Activated CD8-positive, alpha-beta memory T cell treated with anti-CD3 and anti-CD28 coated beads, Interleukin-2, amount 10 ng/mL, durations not matched to agents 7 days and 5 days (primary cell): ENCODE results near the gene HDGFL2. TPM values are rescaled to one million over a fixed set of nuclear protein-coding genes. Genes with fewer than 3 reads are reported as not detected.
A peak's percentile ranks its signal among the peaks of the same experiment; 100 is the strongest.
"Not testable (repeated sequence)": the region's sequence is repeated elsewhere in the genome, so short reads cannot be mapped to it uniquely, and the experiment has no call there.

ENCODE experiments used
- ATAC-seq: fragments of 150-1000 bp; cut with Tn5 transposase; one replicate; pipeline ENCODE4 v1.10.0; 2021; ENCODE audit warnings: moderate library complexity
- CTCF ChIA-PET: fragments of 350-600 bp; sonication (Branson Sonifier 250); formaldehyde crosslinking; loops from one replicate; lab custom pipeline; 2021; ENCODE audit warnings: antibody characterized with exemption; lab: Charles Lee
- DNase-seq: peaks from one replicate; pipeline ENCODE4 v3.0.0-alpha.2; 2020
- H3K27ac Mint-ChIP-seq: one replicate; pipeline ENCODE4 v1.8.0; 2021; ENCODE audit warnings: mild to moderate bottlenecking, mixed read lengths
- H3K27me3 Mint-ChIP-seq: one replicate; pipeline ENCODE4 v1.8.0; 2021; ENCODE audit warnings: mixed read lengths
- H3K36me3 Mint-ChIP-seq: one replicate; pipeline ENCODE4 v1.8.0; 2021; ENCODE audit warnings: mild to moderate bottlenecking, mixed read lengths
- H3K4me1 Mint-ChIP-seq: one replicate; pipeline ENCODE4 v1.8.0; 2021; ENCODE audit warnings: mixed read lengths
- H3K4me3 Mint-ChIP-seq: one replicate; pipeline ENCODE4 v1.8.0; 2021; ENCODE audit warnings: mild to moderate bottlenecking, moderate library complexity, mixed read lengths
- H3K9me3 Mint-ChIP-seq: one replicate; pipeline ENCODE4 v1.8.0; 2022; ENCODE audit warnings: low read depth, mixed read lengths
- total RNA-seq, 2 experiments: library from RNA; stranded (reverse); gene quantifications; one replicate each; pipeline ENCODE4 v1.2.3, GENCODE V29; 2021

HDGFL2 gene
- total RNA-seq, 2 experiments from 2014 or later, result 57.8 to 60.2 TPM

DNA sequence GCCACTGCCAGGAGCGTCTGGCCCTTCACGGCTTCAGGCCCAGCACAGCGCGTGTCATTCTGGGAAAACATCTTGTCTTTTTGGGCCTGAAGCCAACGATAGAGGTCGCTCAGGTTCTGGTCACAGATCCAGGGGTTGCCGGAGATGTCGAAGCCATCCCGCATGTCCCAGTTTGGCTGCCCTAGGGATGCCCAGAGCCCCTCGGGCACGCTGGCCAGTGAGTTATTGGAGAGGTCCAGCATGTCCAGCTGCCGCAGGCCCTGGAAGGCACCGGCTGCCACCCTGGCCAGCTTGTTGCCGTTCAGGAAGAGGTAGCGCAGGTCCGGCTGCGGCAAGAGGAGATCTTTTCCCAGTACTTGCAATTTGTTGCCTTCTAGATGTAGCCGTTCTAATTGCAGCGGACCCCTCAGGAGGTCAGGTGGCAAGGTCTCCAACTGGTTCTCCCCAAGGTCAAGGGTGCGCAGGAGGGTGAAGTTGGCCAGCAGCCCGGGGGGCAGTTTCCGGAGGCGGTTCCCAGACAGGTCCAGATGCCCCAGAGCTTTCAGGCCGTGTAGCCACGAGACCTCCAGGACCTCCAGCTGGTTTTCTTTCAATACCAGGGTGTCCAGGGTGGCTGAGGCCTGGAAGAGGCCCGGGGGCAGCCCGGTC is 66.0 kb downstream of the HDGFL2 start:
- ATAC-seq (no peak), DNase-seq (no peak)
- Mint-ChIP-seq H3K9me3 (no peaks in the 10 kb centered on the region), H3K4me1 (peaks cover 3% of the 10 kb centered on the region), H3K27ac (no peak overlapping the region), H3K27me3 (peaks cover 10% of the 10 kb centered on the region), H3K36me3 (no peaks in the 10 kb centered on the region), H3K4me3 (no peak overlapping the region)
- CTCF ChIA-PET, result interaction anchor here (1.2 kb wide), 1 partner anchor 13 kb away, joined by 5 read pairs; no protein-coding TSS in a partner anchor

GRCh38 chr19:4538601-4538954 is 66.5 kb downstream of the HDGFL2 start:
- Mint-ChIP-seq H3K9me3 (no peaks in the 10 kb centered on the region), H3K36me3 (no peaks in the 10 kb centered on the region), H3K27me3 (peaks cover 7% of the 10 kb centered on the region), H3K27ac (no peak overlapping the region), H3K4me1 (peaks cover 4% of the 10 kb centered on the region), H3K4me3 (no peak overlapping the region)
- DNase-seq (no peak), ATAC-seq (no peak)
- CTCF ChIA-PET, result interaction anchor here (1.2 kb wide), 1 partner anchor 14 kb away, joined by 5 read pairs; no protein-coding TSS in a partner anchor

DNA sequence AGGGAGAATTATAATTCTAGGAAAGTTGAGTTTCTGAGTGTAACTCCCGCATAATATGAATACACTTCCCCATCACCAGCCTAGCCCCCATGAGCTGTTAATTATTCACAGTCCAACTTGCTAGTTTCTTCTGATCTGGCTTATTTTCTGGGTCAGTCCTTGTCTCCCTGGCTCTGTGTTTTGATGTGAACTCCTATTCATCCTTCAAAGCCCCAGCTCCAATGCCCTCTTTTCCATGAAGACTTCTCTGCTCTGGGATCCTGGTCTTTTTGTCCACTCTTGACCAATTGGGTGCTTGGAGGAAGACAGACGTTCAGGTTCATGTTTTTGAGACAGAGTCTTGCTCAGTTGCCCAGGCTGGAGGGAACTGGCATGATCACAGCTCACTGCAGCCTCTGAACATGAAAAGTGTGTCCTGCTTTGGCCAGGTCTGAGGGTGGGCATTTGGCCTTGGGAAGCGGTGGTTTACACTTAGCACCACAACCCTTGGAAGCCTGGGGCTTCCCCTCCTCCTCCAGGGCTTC is 67.1 kb downstream of the HDGFL2 start:
- CTCF ChIA-PET, result interaction anchor here (1.0 to 1.2 kb wide), 2 partner anchors 14 to 28 kb away, joined by 3 to 5 read pairs; no protein-coding TSS in a partner anchor
- ATAC-seq (no peak), DNase-seq (no peak)
- Mint-ChIP-seq H3K36me3 (no peaks in the 10 kb centered on the region), H3K27me3 (peaks cover 7% of the 10 kb centered on the region), H3K4me3 (no peak overlapping the region), H3K4me1 (peaks cover 4% of the 10 kb centered on the region), H3K9me3 (no peaks in the 10 kb centered on the region), H3K27ac (no peak overlapping the region)

DNA sequence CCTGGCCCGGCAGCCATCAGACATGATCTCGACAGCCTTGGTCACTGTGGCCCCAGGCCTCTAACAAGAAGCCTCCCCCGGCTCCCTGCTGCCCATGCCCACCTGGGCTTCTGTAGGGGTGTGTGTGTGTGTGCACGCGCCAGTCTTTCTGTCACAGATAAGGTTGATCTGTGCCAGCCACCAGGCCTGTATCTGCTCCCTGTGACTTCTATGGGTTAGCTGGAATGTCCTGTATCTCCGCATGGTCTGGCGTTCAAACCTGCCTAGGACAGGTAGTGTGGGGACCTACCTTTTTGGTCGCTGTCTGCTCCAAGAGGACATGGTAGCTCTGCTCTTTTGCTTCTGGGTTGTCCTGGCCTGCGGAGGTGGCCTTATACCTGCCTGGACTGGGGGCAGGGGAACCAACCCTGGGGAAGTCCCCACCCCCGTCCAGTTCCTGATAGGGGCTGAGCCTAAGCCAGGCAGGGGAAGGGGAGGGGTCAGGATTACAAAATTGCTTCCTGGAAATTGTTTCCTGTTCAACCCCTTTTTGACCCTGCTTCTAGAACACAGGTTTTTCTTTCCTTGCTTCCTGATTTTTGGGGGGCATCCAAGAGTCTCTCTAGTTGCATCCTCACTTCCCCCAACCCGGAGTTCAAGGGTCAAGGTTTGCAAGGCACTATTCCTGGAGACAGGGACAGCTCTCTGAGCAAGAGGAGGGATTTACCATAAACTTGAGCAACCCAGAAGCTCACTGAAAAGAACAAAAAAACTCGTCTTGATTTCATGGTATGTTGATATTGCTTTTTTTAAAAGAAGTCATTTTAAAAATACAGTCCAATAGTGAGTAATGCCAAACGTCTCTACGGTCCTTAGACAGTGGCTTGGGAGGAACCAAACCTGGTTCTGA is 67.8 kb downstream of the HDGFL2 start, which contains the start of gene LRG1:
Gene LRG1, minus strand, starts transcription at position 344 of the 889 bp plus-strand sequence. Its CDS starts 23 bp downstream, at position 321.
- CTCF ChIA-PET, result interaction anchor here (1.0 to 1.8 kb wide), 3 partner anchors 14 to 27 kb away, joined by 3 to 9 read pairs (median 4); no protein-coding TSS in a partner anchor
- DNase-seq (no peak), ATAC-seq (no peak)
- peaks cover 4% of the 10 kb centered on the region for H3K4me1 Mint-ChIP-seq
- H3K4me3 Mint-ChIP-seq, result no peak within 1 kb of the TSS
- peaks cover 3% of the 10 kb centered on the region for H3K27me3 Mint-ChIP-seq
- H3K36me3 Mint-ChIP-seq, result no peaks in the 10 kb centered on the region
- H3K9me3 Mint-ChIP-seq, result no peaks in the 10 kb centered on the region
- H3K27ac Mint-ChIP-seq, result no peak within 1 kb of the TSS

GRCh38 chr19:4541114-4541805 is 69.2 kb downstream of the HDGFL2 start:
- ATAC-seq (no peak), DNase-seq (no peak)
- CTCF ChIA-PET, result interaction anchor here (1.3 to 1.8 kb wide), 2 partner anchors 16 to 18 kb away, joined by 4 to 9 read pairs; no protein-coding TSS in a partner anchor
- Mint-ChIP-seq H3K27ac (no peak overlapping the region), H3K36me3 (no peaks in the 10 kb centered on the region), H3K4me1 (peaks cover 4% of the 10 kb centered on the region), H3K27me3 (no peaks in the 10 kb centered on the region), H3K4me3 (no peak overlapping the region), H3K9me3 (no peaks in the 10 kb centered on the region)

GRCh38 chr19:4541806-4542145 is 69.7 kb downstream of the HDGFL2 start:
- CTCF ChIA-PET, H3K4me1 Mint-ChIP-seq, H3K36me3 Mint-ChIP-seq, H3K27ac Mint-ChIP-seq, H3K9me3 Mint-ChIP-seq, H3K27me3 Mint-ChIP-seq, ATAC-seq, H3K4me3 Mint-ChIP-seq, DNase-seq: not testable (repeated sequence)

DNA sequence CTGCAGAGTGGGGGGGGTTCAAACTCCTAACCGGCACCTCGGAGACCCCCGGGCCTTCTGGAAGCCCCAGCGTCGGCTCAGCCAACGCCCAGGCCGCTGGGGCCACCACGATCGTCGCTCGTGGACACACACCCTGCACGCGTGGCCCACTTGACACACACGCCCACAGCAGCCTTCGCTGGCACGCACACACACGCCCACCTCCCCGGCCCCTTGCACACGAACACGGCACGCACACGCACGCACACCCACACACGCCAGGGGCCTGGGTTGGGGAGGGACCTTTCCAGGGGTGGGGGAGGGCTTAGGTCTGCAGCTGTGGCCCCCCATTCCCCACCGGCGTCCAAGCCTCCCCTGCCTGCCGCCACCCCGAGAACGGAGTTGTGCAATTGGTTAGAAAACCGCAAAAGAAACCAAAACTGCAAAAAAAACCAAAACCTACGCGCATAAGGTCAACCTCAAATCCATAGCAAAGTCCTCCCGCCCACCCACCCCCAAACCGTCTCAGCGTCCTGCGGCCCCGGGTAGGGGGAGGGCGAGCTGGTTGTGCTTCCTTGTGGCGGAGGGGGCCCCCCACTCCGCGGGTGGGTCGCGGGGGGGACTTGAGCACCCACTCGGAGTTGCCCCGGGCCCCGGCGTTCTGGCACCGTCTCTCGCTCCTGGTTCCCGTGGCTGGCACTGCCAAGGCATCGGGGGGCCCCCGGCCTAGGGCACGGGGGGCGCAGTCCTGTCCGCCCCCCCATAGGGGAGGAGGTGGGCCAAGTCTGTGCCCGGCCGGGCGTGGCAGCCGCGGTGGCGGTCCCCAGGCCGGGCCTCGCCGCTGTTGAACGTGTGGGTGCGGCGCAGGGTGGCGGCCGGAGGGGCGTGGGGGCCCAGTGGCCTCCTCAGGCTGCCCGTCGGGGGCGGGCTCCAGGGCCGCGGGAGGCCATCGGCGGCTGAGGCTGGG is 71.1 kb downstream of the HDGFL2 start:
- H3K36me3 Mint-ChIP-seq, result no peaks in the 10 kb centered on the region
- no peaks in the 10 kb centered on the region for H3K27me3 Mint-ChIP-seq
- no peak overlapping the region for H3K27ac Mint-ChIP-seq
- CTCF ChIA-PET, result no interaction called here
- no peak overlapping the region for H3K4me3 Mint-ChIP-seq
- no peaks in the 10 kb centered on the region for H3K9me3 Mint-ChIP-seq
- no peak for DNase-seq
- H3K4me1 Mint-ChIP-seq, result peaks cover 4% of the 10 kb centered on the region
- no peak for ATAC-seq

DNA sequence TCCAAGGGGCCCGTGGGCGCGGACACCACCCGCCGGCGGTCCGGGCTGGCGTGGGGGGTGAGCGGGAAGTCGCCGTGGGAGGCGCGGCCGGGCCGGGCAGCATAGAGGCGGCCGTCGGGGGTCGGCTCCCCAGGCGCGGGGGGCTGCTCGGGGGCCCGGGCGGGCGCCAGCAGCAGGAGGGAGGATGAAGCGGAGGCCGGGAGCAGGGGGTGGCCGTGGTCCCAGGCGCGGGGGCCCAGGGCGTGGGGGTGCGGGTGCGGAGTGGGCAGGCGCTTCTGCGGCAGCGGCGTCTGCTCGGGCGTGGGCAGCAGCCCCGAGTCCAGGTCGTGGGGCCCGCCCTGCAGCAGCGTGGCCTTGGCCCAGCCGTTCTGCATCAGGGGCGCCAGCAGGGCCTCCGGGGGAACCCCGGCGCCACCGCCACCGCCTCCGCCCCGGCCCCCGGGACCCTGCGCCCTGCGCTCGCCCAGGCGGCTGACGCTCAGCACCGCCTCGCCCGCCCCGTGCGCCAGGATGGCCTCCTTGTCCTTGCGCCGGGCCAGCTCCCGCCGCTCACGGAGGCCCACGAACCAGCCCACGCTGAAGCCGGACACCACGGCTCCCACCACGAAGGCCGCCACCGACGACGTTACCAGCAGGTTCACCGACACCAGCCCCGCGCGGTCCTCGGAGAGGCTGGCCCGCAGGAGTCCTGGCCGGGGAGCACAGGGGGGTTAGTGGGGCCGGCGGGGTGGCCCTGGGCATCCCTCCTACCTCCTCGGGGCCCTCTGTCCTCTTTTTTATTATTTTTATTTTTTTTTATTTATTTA is 71.9 kb downstream of the HDGFL2 start:
- H3K4me1 Mint-ChIP-seq, result peaks cover 4% of the 10 kb centered on the region
- ATAC-seq, result no peak
- H3K4me3 Mint-ChIP-seq, result no peak overlapping the region
- H3K27me3 Mint-ChIP-seq, result no peaks in the 10 kb centered on the region
- H3K36me3 Mint-ChIP-seq, result no peaks in the 10 kb centered on the region
- no peaks in the 10 kb centered on the region for H3K9me3 Mint-ChIP-seq
- no peak for DNase-seq
- no peak overlapping the region for H3K27ac Mint-ChIP-seq
- CTCF ChIA-PET, result no interaction called here

GRCh38 chr19:4547303-4548237 is 75.5 kb downstream of the HDGFL2 start:
- no peak overlapping the region for H3K4me3 Mint-ChIP-seq
- DNase-seq, result peak; percentile 54
- peak; percentile 23 for ATAC-seq
- H3K27ac Mint-ChIP-seq, result no peak overlapping the region
- H3K9me3 Mint-ChIP-seq, result no peaks in the 10 kb centered on the region
- no peaks in the 10 kb centered on the region for H3K36me3 Mint-ChIP-seq
- peaks cover 1% of the 10 kb centered on the region for H3K4me1 Mint-ChIP-seq
- CTCF ChIA-PET, result interaction anchor here (0.6 to 2.2 kb wide), 6 partner anchors 11 to 1283 kb away, joined by 3 to 12 read pairs (median 3); partner anchors contain the start of gene SEMA6B
- no peaks in the 10 kb centered on the region for H3K27me3 Mint-ChIP-seq

GRCh38 chr19:4548238-4548584 is 76.1 kb downstream of the HDGFL2 start:
- Mint-ChIP-seq H3K36me3 (no peaks in the 10 kb centered on the region), H3K4me3 (no peak overlapping the region), H3K27me3 (no peaks in the 10 kb centered on the region), H3K27ac (no peak overlapping the region), H3K9me3 (no peaks in the 10 kb centered on the region), H3K4me1 (no peaks in the 10 kb centered on the region)
- CTCF ChIA-PET, result interaction anchor here (1.5 to 2.2 kb wide), 2 partner anchors 23 to 88 kb away, joined by 3 to 12 read pairs; no protein-coding TSS in a partner anchor
- DNase-seq (no peak), ATAC-seq (no peak)

- CTCF ChIA-PET, result interaction anchor here (0.8 kb wide), 1 partner anchor 26 kb away, joined by 3 read pairs; no protein-coding TSS in a partner anchor
- H3K4me3 Mint-ChIP-seq, result no peak overlapping the region
- ATAC-seq, result no peak
These were observed 77.9 kb downstream of the HDGFL2 start for GRCh38 chr19:4550018-4550417.

More at GRCh38 chr19:4550018-4550417, 77.9 kb downstream of the HDGFL2 start:
- no peaks in the 10 kb centered on the region for H3K9me3 Mint-ChIP-seq
- no peaks in the 10 kb centered on the region for H3K4me1 Mint-ChIP-seq
- DNase-seq, result no peak
- no peaks in the 10 kb centered on the region for H3K27me3 Mint-ChIP-seq
- H3K27ac Mint-ChIP-seq, result no peak overlapping the region
- no peaks in the 10 kb centered on the region for H3K36me3 Mint-ChIP-seq
